GM13976 (cell line): ENCODE results near the gene RALB.

Source experiments
- DNase-seq: peaks from one replicate; pipeline ENCODE4 v3.0.0; 2012; ENCODE audit warnings: low spot score
- in situ Hi-C: fragments of 300-500 bp; cut with MboI; formaldehyde crosslinking; loops from one replicate; pipeline ENCODE4 v1.12.0; 2022; ENCODE audit warnings: low sequenced_read_pairs, mixed read lengths, inconsistent platforms; ENCODE audit not compliant: unreplicated experiment
- TF ChIP-seq, protein P1 (sequence below): IDR thresholded peaks from 2 replicates; pipeline ENCODE4 v1.5.1; 2012; ENCODE audit warnings: borderline replicate concordance, mild to moderate bottlenecking; ENCODE audit not compliant: insufficient read depth; ENCODE audit errors: extremely low read depth, missing control alignments, control extremely low read depth

Gene RALB

GRCh38 chr2:120291401-120292311 is 39.0 kb downstream of the RALB start:
- DNase-seq = no peak
- TF ChIP-seq, protein P1, sequence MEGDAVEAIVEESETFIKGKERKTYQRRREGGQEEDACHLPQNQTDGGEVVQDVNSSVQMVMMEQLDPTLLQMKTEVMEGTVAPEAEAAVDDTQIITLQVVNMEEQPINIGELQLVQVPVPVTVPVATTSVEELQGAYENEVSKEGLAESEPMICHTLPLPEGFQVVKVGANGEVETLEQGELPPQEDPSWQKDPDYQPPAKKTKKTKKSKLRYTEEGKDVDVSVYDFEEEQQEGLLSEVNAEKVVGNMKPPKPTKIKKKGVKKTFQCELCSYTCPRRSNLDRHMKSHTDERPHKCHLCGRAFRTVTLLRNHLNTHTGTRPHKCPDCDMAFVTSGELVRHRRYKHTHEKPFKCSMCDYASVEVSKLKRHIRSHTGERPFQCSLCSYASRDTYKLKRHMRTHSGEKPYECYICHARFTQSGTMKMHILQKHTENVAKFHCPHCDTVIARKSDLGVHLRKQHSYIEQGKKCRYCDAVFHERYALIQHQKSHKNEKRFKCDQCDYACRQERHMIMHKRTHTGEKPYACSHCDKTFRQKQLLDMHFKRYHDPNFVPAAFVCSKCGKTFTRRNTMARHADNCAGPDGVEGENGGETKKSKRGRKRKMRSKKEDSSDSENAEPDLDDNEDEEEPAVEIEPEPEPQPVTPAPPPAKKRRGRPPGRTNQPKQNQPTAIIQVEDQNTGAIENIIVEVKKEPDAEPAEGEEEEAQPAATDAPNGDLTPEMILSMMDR = no peak
- in situ Hi-C loops = loop anchor here (10.0 kb wide), 1 partner anchor 67 kb away; the partner anchor contains the start of gene TMEM185B

- in situ Hi-C loops = loop anchor here (10.0 kb wide), 1 partner anchor 69 kb away; the partner anchor contains the start of gene TMEM185B
- TF ChIP-seq, protein P1 = no peak
Observed at GRCh38 chr2:120293096-120294007, 40.7 kb downstream of the RALB start.

GRCh38 chr2:120294008-120294340 is 41.3 kb downstream of the RALB start:
- DNase-seq = peak; percentile 71
- TF ChIP-seq, protein P1 = no peak
- in situ Hi-C loops = loop anchor here (10.0 kb wide), 1 partner anchor 69 kb away; the partner anchor contains the start of gene TMEM185B

More at GRCh38 chr2:120293096-120294007, 40.7 kb downstream of the RALB start:
- no peak for DNase-seq

DNA sequence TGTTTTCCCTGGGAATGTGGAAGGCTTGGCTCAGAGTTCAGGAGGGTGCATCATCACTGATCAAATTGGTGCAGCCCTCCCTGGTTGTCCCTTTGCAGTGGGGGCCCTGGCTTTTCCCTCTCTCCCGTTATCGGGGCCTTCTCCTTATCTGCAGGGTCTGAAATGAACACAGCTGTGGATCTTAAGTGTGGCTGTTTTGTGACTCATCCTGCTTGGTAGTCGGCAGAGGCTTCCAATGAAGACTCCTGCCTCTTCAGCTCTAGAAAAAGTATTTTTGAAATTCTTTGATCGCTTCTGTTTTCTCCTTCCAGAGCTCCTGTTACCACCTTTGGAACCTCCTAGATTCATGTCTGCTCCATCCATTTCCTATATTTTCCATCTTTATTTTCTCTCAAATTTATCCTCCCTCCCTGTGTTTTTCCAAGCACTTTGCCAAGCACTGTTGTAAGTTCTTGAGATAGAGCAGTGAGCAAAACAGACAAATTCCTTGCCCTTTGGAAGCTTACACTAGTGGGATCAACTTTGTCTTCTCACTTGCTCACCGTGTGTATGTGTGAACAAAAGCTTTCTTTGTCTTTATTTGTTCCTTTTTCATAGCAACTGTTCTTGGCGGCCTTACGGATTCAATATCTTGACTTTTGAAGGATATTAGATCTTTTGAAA is 45.7 kb downstream of the RALB start:
- TF ChIP-seq, protein P1 = no peak
- in situ Hi-C loops = loop anchor here (5.0 to 10.0 kb wide), 2 partner anchors 41 to 74 kb away; partner anchors contain the start of gene TMEM185B
- no peak for DNase-seq

- TF ChIP-seq, protein P1 = no peak
- no peak for DNase-seq
- in situ Hi-C loops = loop anchor here (5.0 to 10.0 kb wide), 2 partner anchors 42 to 74 kb away; partner anchors contain the start of gene TMEM185B
Observed at GRCh38 chr2:120299004-120299403, 46.4 kb downstream of the RALB start.
